ENCODE measurements around the gene VAV1.
"Not testable (repeated sequence)": the region's sequence is repeated elsewhere in the genome, so short reads cannot be mapped to it uniquely, and the experiment has no call there.

The VAV1 gene

GRCh38 chr19:6853868-6854267 lies 81.4 kb downstream of the VAV1 start:
- DNase-seq: no peak

GRCh38 chr19:6854758-6855157 lies 82.2 kb downstream of the VAV1 start:
- no peak for DNase-seq

GRCh38 chr19:6856749-6857372 lies 84.4 kb downstream of the VAV1 start:
- no peak for DNase-seq

GRCh38 chr19:6861683-6862286 lies 89.3 kb downstream of the VAV1 start:
- DNase-seq: no peak

GRCh38 chr19:6862673-6863078 lies 90.2 kb downstream of the VAV1 start:
- peak; percentile 61 to 92 (median 89) for DNase-seq

- no peak for DNase-seq
Measured at GRCh38 chr19:6864325-6864940, 91.9 kb downstream of the VAV1 start.

GRCh38 chr19:6865849-6866248 lies 93.3 kb downstream of the VAV1 start:
- DNase-seq: no peak

GRCh38 chr19:6866741-6867151 lies 94.2 kb downstream of the VAV1 start:
- no peak for DNase-seq

GRCh38 chr19:6868351-6868750 lies 95.8 kb downstream of the VAV1 start:
- no peak for DNase-seq

- DNase-seq: not testable (repeated sequence)
Measured at GRCh38 chr19:6869151-6869882, 96.8 kb downstream of the VAV1 start.

GRCh38 chr19:6873708-6874431 lies 101.4 kb downstream of the VAV1 start:
- no peak for DNase-seq

GRCh38 chr19:6875218-6875617 lies 102.7 kb downstream of the VAV1 start:
- no peak for DNase-seq

GRCh38 chr19:6876748-6877147 lies 104.2 kb downstream of the VAV1 start:
- no peak for DNase-seq

GRCh38 chr19:6877766-6878165 lies 105.3 kb downstream of the VAV1 start:
- DNase-seq: no peak

GRCh38 chr19:6886277-6886897 lies 113.9 kb downstream of the VAV1 start:
- DNase-seq: no peak

- DNase-seq: peak in 1 of 5 experiments; percentile 7
Measured at GRCh38 chr19:6887316-6887715, 114.8 kb downstream of the VAV1 start, which contains the start of gene ADGRE1. ADGRE1 (plus strand) TSS chr19:6887579; CDS start chr19:6887609, 30 bp downstream.

- DNase-seq: no peak
Measured at GRCh38 chr19:6888967-6889366, 116.5 kb downstream of the VAV1 start.

- peak in 2 of 5 experiments; percentile 13 to 57 for DNase-seq
Measured at GRCh38 chr19:6890401-6890913, 117.9 kb downstream of the VAV1 start.

- peak in 2 of 5 experiments; percentile 36 to 50 for DNase-seq
Measured at GRCh38 chr19:6890938-6891337, 118.4 kb downstream of the VAV1 start.

GRCh38 chr19:6891761-6892385 lies 119.4 kb downstream of the VAV1 start:
- peak in 1 of 5 experiments; percentile 19 for DNase-seq

- DNase-seq: no peak
Measured at GRCh38 chr19:6894313-6894712, 121.8 kb downstream of the VAV1 start.
